ENCODE data around the gene PXDC1.
A peak's percentile ranks its signal among the peaks of the same experiment; 100 is the strongest.
"Not testable (repeated sequence)": the region's sequence is repeated elsewhere in the genome, so short reads cannot be mapped to it uniquely, and the experiment has no call there.

PXDC1 gene

DNA sequence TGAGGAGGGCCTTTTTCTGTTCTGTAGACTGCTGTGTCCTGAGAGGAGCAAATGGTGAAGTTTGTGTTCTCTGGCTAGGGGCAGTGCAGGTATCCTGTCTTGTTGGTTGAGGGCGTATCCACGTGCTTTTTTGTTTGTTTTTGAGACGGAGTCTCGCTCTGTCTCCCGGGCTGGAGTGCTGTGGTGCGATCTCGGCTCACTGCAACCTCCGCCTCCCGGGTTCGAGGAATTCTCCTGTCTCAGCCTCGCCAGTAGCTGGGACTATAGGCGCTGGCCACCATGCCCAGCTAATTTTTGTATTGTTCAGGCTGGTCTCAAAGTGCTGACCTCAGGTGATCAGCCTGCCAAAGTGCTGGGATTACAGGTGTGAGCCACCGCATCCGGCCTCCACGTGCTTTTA, 10.8 kb upstream of the PXDC1 start:
- no peak for DNase-seq

DNA sequence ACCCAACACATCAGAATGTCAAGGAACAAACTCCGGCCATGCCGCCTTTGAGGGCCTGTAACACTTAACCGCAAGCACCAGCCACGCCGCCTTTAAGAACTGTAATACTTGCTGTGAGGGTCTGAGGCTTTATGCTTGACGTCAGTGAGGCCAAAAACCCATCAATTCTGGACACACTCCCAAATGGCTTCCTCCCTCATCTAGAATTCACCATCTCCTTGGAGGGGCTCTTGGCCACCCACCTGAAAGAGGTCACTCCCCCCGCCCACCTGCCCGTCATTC, 10.4 kb upstream of the PXDC1 start:
- no peak for DNase-seq

DNA sequence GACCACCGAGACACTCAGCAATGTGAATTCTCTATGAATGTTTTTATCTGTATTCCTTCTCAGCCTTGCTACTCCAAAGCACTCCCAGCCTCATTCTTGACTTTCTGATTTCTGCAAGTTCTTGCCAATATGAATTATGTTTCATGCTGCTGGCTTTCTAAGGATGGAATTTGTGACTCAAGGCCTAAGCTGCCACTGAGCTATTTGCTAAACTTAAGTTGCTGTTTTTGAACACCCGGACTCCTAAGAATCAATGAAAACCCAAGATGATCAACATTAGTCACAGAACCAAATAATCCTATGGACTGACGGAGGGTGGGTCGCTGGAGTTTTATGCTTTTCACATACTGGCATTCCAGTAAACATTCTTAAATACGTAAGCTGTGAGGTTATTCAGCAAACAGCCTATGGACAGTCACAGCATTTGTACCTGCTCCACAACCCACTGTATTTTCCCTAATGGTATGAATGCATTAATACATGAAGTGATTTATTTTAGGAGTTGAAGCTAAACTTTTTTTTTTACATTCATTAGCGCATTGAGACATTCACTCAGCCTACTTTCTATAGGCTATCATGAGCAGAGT, 8.2 kb upstream of the PXDC1 start:
- no peak for DNase-seq

DNA sequence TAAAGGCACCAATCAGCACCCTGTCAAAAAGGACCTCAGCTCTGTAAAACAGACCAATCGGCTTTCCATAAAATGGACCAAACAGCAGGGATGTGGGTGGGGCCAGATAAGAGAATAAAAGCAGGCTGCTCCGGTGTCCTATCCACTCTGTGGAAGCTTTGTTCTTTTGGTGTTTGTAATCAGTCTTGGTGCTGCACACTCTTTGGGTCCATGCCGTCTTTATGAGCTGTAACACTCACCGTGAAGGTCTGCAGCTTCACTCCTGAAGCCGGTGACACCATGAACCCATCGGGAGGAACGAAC, 7.3 kb upstream of the PXDC1 start:
- no peak for DNase-seq

DNA sequence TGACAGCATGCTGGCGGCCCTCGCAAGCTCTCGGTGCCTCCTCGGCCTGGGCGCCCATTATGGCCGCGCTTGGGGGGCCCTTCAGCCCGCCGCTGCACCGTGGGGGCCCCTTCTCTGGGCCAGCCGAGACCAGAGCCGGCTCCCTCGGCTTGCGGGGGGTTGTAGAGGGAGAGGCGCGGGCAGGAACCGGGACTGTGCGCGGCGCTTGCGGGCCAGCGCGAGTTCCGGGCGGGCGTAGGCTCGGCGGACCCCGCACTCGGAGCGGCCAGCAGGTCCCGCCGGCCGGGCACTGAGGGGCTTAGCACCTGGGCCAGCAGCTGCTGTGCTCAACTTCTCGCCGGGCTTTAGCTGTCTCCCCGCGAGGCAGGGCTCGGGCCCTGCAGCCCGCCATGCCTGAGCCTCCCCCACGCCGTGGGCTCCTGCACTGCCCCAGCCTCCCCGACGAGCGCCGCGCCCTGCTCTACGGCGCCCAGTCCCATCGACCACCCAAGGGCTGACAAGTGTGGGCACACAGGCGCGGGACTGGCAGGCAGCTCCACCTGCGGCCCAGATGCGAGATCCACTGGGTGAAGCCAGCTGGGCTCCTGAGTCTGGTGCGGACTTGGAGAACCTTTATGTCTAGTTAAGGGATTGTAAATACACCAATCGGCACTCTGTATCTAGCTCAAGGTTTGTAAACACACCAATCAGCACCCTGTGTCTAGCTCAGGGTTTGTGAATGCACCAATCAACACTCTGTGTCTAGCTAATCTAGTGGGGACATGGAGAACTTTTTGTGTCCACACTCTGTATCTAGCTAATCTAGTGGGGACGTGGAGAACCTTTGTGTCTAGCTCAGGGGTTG, 6.7 kb upstream of the PXDC1 start:
- not testable (repeated sequence) for DNase-seq

DNA sequence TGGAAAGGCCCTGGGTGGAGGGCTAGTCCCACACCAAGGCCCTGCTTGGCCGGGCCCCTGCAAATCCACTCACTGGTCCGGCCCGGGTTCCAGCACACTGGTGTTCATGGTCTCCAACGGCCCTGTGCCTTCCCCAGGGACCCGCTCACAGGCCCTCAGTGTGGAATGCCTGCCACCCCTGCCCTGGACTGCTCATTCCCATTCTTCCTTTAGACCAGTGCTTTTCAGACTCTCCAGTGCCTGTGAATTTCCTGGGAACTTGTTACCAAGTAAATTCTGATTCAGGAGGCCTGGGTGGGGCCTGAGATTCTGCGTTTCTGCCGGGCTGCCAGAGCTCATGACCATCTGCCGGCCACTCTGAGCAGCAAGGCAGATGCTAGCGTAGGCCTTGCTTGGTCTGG, 5.7 kb upstream of the PXDC1 start:
- no peak for DNase-seq

DNA sequence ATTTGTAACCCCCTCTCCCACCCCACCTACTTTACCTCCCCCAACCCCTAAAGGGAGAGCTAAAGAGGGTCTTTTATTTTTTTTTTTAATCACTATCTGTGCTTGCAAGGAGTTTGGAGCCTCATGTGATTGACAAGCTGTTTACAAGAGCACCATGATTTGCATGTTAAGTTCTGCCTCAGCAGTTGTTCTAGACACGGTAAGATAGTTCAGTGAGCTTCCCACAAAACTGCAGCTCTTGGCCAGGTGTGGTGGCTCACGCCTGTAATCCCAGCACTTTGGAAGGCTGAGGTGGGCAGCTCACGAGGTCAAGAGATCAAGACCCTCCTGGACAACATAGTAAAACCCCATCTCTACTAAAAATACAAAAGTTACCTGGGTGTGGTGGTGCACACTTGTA, 5.0 kb upstream of the PXDC1 start:
- DNase-seq: no peak

DNA sequence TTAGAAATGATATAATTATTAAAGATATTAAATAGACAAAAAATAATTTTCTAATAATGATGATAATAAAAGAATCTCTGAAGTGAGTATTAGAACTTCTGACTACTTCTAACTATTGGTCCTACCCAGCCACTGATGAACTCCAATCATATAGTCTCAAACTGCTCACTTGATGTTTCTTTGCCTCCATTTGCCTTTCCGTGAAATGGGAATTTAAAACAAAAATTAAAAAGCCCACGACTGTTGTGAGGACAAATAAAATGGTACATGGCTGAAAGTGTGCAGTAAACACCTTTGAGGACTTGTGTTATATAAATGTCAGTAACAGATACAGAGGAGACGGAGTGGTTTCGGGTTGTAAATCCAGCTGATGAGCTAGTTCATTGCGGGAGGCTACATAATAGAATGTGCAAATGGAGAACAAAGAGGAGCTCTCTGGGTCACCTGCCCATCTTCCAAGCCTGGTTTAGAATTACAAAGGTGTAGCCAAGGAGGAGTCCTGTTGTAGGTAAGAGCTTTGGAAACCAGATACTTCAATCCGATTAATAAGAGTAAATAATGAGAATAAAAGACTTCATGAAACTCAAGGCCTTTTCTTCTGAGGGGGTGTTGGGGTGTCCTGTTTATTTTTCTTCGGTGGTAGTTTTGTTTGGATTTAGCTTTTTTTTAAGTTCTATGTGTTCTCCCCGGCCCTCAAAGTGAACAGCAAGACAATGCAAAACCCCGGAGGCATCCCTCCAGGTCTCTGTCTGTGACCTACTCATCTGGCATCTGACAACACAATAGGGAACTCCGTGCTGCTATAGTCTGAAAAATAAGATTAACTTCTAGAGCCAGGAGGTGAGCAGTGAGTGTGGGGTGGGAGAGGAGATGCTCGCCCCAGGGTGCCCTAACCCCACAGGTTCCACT, 4.4 kb upstream of the PXDC1 start:
- DNase-seq: peak; percentile 36 to 37

DNA sequence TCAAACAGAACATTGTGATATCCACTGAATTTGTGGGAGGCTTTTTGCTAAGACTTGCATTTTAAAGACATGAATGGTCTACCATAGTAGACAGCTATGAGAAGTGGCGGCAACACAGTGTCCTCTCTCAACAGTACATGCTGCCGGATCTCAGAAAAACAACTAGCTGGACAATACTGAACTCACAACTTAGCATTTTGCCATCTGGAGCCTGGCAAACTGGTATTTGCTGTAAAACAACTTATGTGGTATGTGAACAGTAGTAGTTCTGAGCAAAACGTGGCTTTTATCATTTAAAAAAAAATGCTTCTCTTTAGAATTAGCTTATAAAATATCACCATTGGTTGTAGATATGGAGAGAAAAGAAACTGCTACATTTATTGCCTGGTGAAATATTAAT, 3.3 kb upstream of the PXDC1 start:
- no peak for DNase-seq

DNA sequence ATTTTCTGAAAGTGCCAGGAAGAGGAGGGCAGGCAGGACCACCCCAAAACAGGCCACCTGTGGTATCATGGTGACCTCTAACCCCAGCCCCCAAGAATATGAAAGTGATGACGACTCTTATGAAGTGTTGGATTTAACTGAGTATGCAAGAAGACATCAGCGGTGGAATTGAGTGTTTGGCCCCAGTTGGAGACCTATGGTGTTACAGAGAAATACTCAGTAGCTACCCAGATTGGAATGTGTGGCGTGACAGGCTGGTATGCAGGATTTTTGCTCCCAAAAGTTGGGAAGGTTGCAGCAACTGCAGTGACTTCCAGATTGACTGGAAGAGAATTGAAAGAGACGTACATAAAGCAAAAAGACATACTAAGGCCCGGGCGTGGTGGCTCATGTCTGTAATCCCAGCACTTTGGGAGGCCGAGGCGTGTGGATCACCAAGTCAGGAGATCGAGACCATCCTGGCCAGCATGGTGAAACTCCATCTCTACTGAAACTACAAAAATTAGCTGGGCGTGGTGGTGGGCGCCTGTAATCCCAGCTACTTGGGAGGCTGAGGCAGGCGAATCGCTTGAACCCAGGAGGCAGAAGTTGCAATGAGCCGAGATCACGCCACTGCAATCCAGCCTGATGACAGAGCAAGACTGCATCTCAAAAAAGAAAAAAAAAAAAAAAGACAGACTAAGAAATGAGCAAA, 2.7 kb upstream of the PXDC1 start:
- not testable (repeated sequence) for DNase-seq

DNA sequence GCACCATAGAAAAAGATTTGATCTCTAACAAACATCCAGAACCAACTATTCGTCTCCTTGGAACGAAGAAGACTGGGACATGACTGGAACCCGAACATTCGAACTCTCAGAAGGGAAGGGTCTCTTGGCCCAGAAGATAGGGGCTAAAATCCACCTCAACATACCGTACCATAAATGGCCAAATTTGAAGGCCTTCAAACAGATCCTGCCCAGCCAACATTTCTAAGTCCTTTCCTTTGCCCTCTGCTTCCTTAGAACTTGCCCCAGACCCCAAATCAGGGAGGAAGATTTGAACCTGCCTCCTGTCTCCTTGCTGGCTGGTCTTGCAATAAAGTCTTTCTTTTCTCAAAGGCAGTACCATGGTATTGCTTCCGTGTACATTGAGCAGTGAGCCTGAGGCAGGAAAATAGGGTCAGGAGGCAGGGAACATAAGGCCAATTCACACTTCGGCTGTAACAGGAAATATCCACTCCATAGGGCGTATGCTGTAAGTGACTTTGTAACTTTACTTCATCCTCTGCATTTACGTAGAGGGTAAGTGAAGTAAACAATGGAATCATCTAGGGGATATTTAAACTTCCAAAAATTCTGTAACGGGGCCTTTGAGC, 1.8 kb upstream of the PXDC1 start:
- no peak for DNase-seq

DNA sequence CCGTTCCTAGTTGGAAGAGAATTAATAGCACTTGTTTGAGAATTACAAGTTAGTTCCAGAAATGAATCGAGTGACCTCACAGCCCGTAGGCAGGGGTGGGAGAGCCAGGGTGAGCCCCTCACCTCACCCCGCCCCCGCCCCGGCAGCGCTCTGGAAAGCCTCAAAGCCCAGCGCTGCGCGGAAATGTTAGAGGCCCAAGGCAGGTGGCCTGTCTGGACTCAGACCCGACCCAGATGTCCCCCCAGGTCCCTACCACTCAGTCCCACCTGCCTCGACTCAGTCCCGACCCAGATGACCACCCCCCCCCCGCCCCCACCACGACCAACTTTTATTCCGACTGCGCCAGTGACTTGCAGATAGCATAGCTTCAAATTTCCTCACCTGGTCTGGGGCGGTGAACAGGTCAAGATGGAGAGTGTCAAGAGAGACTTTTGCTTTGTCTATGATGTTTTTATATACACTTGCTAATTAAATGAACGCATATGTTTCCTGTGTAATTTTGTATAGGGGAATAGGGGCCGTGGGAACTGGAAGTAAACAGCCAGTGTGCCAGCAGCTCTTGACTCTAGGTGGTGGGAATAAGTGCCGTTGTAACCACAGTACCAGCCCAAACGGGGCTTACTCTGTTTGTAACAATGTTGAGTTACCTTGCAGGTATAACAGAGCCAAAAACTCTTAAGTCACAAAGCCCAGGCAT, 1.2 kb upstream of the PXDC1 start:
- no peak for DNase-seq

DNA sequence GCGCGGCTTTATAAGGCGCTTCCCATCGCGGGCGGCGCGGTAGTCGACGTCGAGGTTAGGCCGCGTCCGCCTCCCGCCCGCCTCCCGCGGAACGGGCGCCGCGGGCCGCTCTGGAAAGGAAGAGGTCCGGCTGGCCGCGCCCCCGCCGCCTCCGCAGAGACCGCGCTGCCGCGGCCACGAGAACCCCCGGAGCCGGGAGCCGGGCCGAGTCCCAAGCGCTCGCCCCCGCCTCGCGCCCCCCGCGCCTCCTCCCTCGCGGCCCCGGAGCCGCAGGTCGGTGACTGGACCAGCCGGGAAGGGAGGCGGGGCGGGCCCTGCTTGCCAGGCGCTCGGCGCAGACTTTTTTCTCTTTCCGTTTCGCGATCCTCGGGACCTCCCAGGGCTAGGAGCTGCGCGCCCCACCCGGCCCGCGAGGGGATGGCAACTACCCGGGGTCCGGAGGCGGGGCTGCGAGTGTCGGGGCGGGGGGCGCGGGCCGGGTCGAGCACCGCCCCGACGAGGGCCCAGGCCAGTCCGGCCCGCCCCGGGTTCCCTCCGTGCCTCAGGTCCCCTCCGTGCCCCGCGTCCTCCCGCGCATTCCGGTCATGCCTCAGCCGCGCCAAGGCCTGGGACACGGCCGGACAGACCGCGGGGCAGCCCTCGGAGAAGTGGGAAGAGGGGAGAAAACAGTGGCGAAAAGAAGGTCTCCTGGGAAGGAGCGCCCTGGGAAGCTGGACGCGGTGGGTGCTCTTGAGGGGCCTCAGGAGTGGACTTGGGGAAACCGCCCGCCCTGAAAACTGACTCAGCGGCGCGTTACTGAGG, 417 bp upstream of the PXDC1 start:
- DNase-seq: no peak

DNA sequence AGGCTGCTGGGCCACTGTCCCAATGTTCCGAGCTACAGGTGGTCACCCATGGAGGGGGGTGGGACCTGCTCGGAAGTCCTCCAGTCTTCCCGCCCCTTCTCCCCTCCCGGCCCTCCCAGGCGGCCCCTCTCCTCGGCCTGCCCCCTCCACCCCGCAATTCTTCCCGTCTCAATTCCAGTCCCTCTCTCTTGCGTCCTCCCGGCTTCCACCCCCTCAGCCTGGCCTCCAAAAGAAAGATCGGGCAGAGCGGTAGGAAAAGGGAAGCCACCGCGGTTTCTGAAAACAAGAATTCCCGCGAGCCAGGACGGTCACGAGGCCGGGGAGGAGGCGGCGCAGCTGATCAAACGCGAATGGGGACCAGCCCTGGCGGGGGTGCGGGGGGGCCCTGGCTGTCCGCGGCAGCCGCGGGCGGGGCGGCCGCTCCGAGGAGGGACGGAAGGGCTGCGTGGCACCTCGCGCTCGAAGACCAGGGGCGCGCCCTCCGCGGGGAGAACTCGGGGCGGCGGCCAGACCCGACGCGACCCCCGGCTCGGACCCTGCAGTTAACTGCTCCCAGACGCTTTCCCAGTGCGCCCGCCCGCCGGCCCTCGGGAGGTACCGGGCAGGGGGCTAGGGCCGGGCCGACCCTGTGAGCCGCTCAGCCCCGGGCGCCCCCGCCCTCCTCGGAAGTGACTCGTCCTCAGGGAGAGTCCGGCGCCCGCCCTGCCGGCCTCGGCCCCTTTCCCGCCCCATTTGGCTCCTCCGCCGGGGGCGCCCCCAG, 1.0 kb downstream of the PXDC1 start:
- no peak for DNase-seq

DNA sequence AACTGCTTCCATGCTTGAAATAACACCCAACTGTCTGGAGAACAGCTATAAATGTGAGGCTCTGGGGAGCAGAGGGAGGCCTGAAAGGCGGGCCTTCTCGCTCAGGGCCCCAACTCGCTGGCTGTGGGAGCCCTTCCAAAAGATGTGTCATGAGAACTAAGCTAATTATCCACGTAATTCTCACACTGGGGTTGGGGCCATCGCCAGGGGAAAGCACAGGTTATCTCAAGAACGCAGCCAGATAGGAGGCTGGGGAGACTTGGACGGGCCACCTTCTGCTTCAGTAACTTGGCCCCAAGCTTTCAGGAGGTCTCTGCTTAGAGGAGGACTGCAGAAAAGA, 1.6 kb downstream of the PXDC1 start:
- no peak for DNase-seq

DNA sequence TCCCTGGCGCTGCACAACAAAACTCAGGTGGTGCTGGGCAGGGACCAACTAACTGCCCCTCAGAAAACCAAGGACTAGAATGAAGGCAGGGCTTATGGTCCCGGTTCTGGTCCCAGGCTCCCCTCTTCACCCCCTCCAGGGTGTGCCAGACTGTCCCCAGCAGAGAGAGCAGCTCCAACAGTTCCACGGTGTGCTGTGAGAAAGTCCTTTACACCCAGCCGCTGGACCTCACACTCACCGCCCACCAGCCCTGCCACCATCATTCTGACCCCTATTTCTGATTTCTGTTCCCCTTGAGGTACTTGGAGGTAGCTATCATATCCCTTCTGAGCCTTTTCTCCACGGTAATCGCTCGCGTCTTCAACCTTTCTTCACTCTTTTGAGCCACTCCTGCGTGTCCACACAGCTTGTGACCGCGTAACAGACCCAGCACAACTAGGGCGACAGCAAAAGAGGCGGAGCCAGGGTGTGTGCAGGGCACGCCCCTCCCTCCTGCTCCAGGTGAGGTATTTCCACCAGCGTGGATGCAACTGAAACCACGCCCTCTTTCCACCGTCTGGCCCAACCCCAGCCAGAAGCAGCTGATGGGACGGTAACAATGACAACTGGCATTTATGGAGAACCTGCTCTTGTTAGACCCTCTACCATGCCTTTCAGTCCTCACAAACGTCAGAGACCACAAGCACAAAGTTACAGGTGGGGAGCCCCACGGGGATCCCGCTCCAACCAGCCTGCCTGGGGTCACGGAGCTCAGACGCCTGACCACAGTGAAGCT, 2.3 kb downstream of the PXDC1 start:
- DNase-seq: peak in 1 of 2 experiments; percentile 31

DNA sequence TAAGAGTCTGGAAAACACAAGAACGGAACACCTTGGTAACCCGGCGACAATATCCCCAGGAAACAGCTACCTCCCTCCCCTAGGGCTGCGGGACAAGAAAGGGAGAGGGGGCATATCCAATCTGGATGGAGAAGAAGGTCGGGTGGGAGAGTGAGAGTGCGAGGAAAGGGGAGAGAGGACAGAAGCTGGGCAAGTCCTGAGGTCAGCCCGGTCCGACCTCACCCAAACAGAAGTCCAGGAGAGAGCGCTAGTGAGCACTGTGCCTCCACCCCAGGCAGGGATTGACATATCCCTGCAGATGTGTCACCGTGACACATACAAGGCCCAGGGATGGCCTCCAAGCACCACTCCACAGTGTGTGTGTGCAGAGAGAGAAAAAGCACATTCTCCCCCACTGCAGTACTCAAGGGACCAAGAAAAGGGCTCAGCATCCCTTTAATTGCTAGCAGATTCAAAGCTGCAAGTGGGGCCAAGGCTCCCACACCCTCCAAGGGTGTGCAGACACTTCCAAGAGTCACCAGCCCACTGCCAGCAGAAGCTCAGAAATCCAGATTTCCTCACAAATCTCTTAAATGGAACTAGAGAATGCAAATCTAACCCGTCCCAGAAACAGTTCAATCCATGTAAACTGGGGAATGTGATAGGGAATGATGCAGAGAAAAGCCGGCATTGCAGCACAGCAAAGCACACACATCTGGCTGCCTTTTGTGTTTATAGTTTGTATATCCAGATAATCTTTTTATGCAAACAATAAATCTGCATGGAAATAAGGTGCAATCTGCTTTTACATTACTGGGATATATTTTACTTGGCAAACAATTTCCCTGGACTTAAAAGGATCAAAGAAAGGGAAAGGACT, 3.1 kb downstream of the PXDC1 start:
- peak; percentile 16 to 27 for DNase-seq

DNA sequence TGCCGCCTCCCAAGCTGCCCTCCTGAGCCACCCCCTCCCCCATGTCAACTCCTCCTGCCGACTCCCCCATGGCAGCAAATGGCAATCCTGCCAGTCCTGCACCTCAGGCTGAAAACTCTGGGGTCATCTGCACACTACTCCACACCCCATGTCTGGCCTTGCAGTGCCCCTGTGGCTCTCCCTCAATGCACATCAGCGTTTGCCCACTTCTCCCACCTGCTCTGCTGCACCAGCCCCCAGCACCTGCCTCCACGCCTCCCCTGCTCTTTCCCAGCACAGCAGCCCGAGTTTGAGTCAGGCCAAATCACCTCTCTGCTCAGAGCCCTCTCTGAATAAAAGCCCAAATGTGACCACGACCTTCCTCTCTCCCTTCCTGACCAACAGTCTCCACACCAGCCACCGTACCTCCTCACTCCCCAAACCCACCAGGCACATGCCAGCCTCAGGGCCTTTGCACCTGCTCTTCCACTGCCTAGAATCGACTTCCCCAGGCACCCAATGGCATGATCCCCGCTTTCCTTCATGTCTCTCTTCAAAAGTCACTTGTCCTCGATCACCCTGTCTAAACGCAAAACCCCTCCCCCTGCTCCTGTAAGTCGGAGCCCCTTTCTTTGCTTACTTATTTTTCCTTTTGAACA, 4.3 kb downstream of the PXDC1 start:
- no peak for DNase-seq

DNA sequence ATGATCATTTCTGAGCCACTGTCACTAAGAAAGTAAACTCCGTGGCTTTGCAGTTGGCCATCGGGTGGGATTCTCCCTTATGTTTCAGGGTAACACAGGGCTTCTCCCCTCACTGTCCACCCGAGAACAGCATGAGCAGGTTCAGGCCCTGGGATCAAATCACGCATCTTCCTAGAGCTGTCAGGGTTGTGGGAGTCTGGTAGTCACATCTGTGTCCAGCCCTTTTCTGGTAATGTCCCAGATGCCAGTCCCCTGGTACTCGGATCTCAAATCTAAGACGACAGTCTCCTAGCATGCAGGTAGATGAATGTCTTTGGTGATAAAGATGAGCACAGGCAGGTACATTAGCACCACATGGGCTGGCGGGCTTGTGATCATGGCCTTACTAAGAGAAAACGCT, 4.8 kb downstream of the PXDC1 start:
- DNase-seq: no peak

Measured in NCI-H187 (cell line).